Gastrocnemius medialis (tissue), 4 donors: ENCODE results near the gene THRB.

Experiments
- POLR2A ChIP-seq, 2 donors: fragments of 450-650 bp; IDR thresholded peaks; one replicate each; pipeline ENCODE4 v1.6.1; 2017; ENCODE audit warnings: antibody characterized with exemption in 2 of 2, mild to moderate bottlenecking in 2 of 2, moderate library complexity in 2 of 2
- TF ChIP-seq, protein P1 (sequence below), 5 experiments: fragments of 450-650 bp in 3 of 5; fragments of 200-600 bp in 2 of 5; sonication (generic) in 2 of 5; IDR thresholded peaks in 4 of 5; conservative IDR thresholded peaks in 1 of 5; 1 replicate in 4 of 5; 2 replicates in 1 of 5; pipeline ENCODE4 v1.5.1; 2016 to 2019; ENCODE audit warnings: antibody characterized with exemption in 5 of 5, mild to moderate bottlenecking in 3 of 5, moderate library complexity in 3 of 5

DNA sequence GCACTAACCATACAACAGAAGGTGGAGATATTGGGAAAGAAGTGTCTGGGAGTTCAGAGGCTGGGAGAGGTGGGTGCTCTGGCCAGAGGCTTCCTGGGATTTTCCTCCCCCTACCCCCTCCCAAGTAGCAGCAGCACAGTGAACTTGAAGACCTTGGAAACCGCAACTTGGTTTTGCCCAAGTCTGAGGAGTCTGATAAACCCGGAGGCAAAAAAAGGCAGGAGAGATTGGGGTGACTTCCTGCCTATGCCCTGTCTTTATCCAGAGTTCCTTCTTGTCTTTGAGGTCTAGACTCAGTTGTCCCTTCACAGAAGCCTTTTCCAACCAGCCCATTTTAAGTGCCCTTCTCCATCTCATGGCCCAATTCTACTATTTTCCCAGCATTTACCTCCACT is 25.4 kb upstream of the THRB start:
- TF ChIP-seq, protein P1, sequence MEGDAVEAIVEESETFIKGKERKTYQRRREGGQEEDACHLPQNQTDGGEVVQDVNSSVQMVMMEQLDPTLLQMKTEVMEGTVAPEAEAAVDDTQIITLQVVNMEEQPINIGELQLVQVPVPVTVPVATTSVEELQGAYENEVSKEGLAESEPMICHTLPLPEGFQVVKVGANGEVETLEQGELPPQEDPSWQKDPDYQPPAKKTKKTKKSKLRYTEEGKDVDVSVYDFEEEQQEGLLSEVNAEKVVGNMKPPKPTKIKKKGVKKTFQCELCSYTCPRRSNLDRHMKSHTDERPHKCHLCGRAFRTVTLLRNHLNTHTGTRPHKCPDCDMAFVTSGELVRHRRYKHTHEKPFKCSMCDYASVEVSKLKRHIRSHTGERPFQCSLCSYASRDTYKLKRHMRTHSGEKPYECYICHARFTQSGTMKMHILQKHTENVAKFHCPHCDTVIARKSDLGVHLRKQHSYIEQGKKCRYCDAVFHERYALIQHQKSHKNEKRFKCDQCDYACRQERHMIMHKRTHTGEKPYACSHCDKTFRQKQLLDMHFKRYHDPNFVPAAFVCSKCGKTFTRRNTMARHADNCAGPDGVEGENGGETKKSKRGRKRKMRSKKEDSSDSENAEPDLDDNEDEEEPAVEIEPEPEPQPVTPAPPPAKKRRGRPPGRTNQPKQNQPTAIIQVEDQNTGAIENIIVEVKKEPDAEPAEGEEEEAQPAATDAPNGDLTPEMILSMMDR (IDR thresholded peaks at IDR 0.05 in 4 of 5, conservative IDR thresholded peaks at IDR 0.05 in 1 of 5), result no peak
- no peak for TF ChIP-seq POLR2A (IDR thresholded peaks at IDR 0.05)
